ENCODE measurements around the gene DHX16. TPM values are rescaled to one million over a fixed set of nuclear protein-coding genes. Genes with fewer than 3 reads are reported as not detected.

DHX16 gene
- total and polyA plus RNA-seq, 2 of the 8 experiments (the other 6 are each of a cell fraction or from before 2014, with no cell fraction given) = 27.4 to 44.4 TPM

GRCh38 chr6:30626484-30627366 is 46.1 kb downstream of the DHX16 start, which contains the start of gene ATAT1:
TSS of gene ATAT1 (plus strand) at chr6:30626874.
- peaks cover 8 to 52% (median 31%) of the 10 kb centered on the region in 4 experiments for H3K36me3 ChIP-seq (ENCODE audit: control insufficient read depth in 2 of 4, insufficient read depth in 4 of 4, low read length in 3 of 4)
- CTCF ChIA-PET (ENCODE audit: partially characterized antibody) = interaction anchor here (0.6 to 1.5 kb wide), 7 partner anchors 14 to 160 kb away, joined by 3 to 5 read pairs (median 3); no protein-coding TSS in a partner anchor
- peak; percentile 60 to 96 for DNase-seq (ENCODE audit: low read depth in 1 of 2, low spot score in 2 of 2)
- no peak for TF ChIP-seq TCF12 (IDR thresholded peaks at IDR 0.05; ENCODE audit: low read depth, low read length)
- TF ChIP-seq PHF8 (conservative IDR thresholded peaks at IDR 0.05; ENCODE audit: low read depth, low read length) = peak; percentile 76
- no peak for TF ChIP-seq BACH1 (IDR thresholded peaks at IDR 0.05; ENCODE audit: low read length)
- no peak for TF ChIP-seq USF2 (IDR thresholded peaks at IDR 0.05; ENCODE audit: low read length)
- no peak for TF ChIP-seq MAFK (IDR thresholded peaks at IDR 0.05; ENCODE audit: low read depth, low read length)
- TF ChIP-seq JUN (IDR thresholded peaks at IDR 0.05; ENCODE audit: low read depth, low read length) = no peak
- no peak for TF ChIP-seq ZNF274 (IDR thresholded peaks at IDR 0.05; ENCODE audit: borderline replicate concordance, extremely low read depth, low read length)
- TF ChIP-seq HDAC6 (IDR thresholded peaks at IDR 0.05; ENCODE audit: low read depth, low read length) = no peak
- no peak for TF ChIP-seq EP300 (IDR thresholded peaks at IDR 0.05; ENCODE audit: borderline replicate concordance in 1 of 2, low read depth in 2 of 2, low read length in 2 of 2)
- no peak for TF ChIP-seq TEAD4 (IDR thresholded peaks at IDR 0.05; ENCODE audit: low read depth, low read length)

More at GRCh38 chr6:30626484-30627366, 46.1 kb downstream of the DHX16 start, which contains the start of gene ATAT1:
- Histone ChIP-seq H2BK20ac (ENCODE audit: low read length) (no peak within 1 kb of the TSS), H4K91ac (replicated peaks; ENCODE audit: insufficient read length, low read length) (no peak within 1 kb of the TSS), H3K4ac (replicated peaks; ENCODE audit: insufficient read length, low read depth, low read length) (no peak within 1 kb of the TSS), H3K4me1 (replicated peaks in 1 of 4; ENCODE audit: control insufficient read depth in 3 of 4, insufficient read depth in 4 of 4, low read length in 3 of 4) (peaks cover 2 to 10% (median 4%) of the 10 kb centered on the region in 4 experiments; a peak in 5 of 7 replicates), H3K79me1 (ENCODE audit: low read depth, low read length) (no peaks in the 10 kb centered on the region), H3K14ac (ENCODE audit: insufficient read length) (no peak within 1 kb of the TSS), H3K27me3 (replicated peaks in 1 of 4; ENCODE audit: control insufficient read depth in 3 of 4, extremely low read depth in 1 of 4, insufficient read depth in 3 of 4, low read length in 3 of 4) (no peaks in the 10 kb centered on the region), H3K18ac (ENCODE audit: extremely low read depth, low read length) (peak within 1 kb of the TSS; percentile 62), H2BK15ac (ENCODE audit: low read length) (0 out of 2 replicates have a peak within 1 kb of the TSS, but pooled peaks have one; percentile 77), H3K23me2 (ENCODE audit: low read depth, low read length) (peaks cover 5% of the 10 kb centered on the region), H2AK5ac (ENCODE audit: low read depth, low read length) (no peak within 1 kb of the TSS), H2AFZ (ENCODE audit: low read length) (0 out of 2 replicates have a peak within 1 kb of the TSS, but pooled peaks have one; percentile 48), H3K9ac (replicated peaks in 1 of 4; ENCODE audit: extremely low read depth in 1 of 4, low read depth in 3 of 4, low read length in 3 of 4) (peak within 1 kb of the TSS; percentile 41 to 85 (median 78)), H4K20me1 (replicated peaks in 1 of 2; ENCODE audit: control insufficient read depth in 1 of 2, insufficient read depth in 2 of 2, low read length in 2 of 2) (peaks cover 0 to 4% of the 10 kb centered on the region in 2 experiments), H3K23ac (ENCODE audit: insufficient read length) (no peak within 1 kb of the TSS), H3K56ac (replicated peaks; ENCODE audit: insufficient read length, low read depth, low read length) (no peak within 1 kb of the TSS), H4K8ac (ENCODE audit: extremely low read depth, insufficient read depth, low read length) (peak within 1 kb of the TSS; percentile 81), H3K27ac (ENCODE audit: low read depth, low read length) (peak within 1 kb of the TSS; percentile 92), H3K4me3 (ENCODE audit: extremely low read depth in 1 of 4, insufficient read depth in 2 of 4, low read depth in 3 of 4, low read length in 4 of 4) (peak within 1 kb of the TSS; percentile 79 to 88 (median 83)), H3K79me2 (ENCODE audit: control insufficient read depth in 1 of 2, insufficient read depth in 2 of 2, low read length in 2 of 2) (peaks cover 0 to 8% of the 10 kb centered on the region in 2 experiments; a peak in 2 of 4 replicates), H3K9me3 (ENCODE audit: insufficient read depth in 2 of 2, low read depth in 1 of 2, low read length in 1 of 2) (no peaks in the 10 kb centered on the region), H3K4me2 (ENCODE audit: insufficient read depth in 1 of 2, low read depth in 2 of 2, low read length in 2 of 2) (peak within 1 kb of the TSS; percentile 86 to 90), H4K5ac (ENCODE audit: insufficient read length, low read depth, low read length) (peak within 1 kb of the TSS; percentile 24), H2BK120ac (replicated peaks; ENCODE audit: low read depth, low read length) (no peak within 1 kb of the TSS), H2BK12ac (ENCODE audit: low read depth, low read length) (no peak within 1 kb of the TSS), H2BK5ac (ENCODE audit: low read depth, low read length) (peak within 1 kb of the TSS; percentile 79)
- 10% methylated on average over 35 of the region's 36 CpGs; no CpG with 5 or more reads in 1 of the 2 experiments for WGBS, 2 experiments (ENCODE audit: extremely low coverage in 1 of 2, insufficient coverage in 1 of 2, insufficient read length in 1 of 2, insufficient replicate concordance in 2 of 2, low coverage in 1 of 2, low lambda C conversion rate in 2 of 2, missing lambda C conversion rate in 1 of 2)
- POLR2A ChIA-PET (ENCODE audit: partially characterized antibody) = interaction anchor here (0.7 to 7.0 kb wide), 21 partner anchors 8 to 115 kb away, joined by 3 to 62 read pairs (median 5); partner anchors contain the start of genes MDC1, MRPS18B and PPP1R10
- no peak for FAIRE-seq

All from H1 (cell line).